AG04449 (cell line): ENCODE measurements around the gene UBA1.

Experiments
- CTCF ChIA-PET: fragments of 350-600 bp; formaldehyde crosslinking; extraction: SDS; loops from one replicate; lab custom pipeline; 2021; ENCODE audit warnings: antibody characterized with exemption; lab: Yijun Ruan, JAX
- POLR2A ChIA-PET: fragments of 400-600, 350-600 bp; formaldehyde crosslinking; extraction: SDS; loops from one replicate; lab custom pipeline; 2020; ENCODE audit warnings: antibody characterized with exemption, inconsistent platforms; lab: Yijun Ruan, JAX
- DNase-seq: peaks from one replicate; pipeline ENCODE4 v3.0.0-alpha.2; 2010; ENCODE audit warnings: low read depth, low spot score
- H3K4me3 ChIP-seq: 2 replicates; pipeline ENCODE4 v1.5.1; 2011; ENCODE audit warnings: low read depth, mild to moderate bottlenecking, control low read depth, low read length
- TF ChIP-seq, protein P1 (sequence below): IDR thresholded peaks from one replicate; pipeline ENCODE4 v1.5.1; 2011; ENCODE audit warnings: mild to moderate bottlenecking, moderate library complexity, low read length, control low read depth, inconsistent platforms; ENCODE audit not compliant: insufficient read depth; ENCODE audit errors: missing control alignments

UBA1 gene

GRCh38 chrX:47158781-47159180 is 34.8 kb upstream of the UBA1 start:
- TF ChIP-seq, protein P1, sequence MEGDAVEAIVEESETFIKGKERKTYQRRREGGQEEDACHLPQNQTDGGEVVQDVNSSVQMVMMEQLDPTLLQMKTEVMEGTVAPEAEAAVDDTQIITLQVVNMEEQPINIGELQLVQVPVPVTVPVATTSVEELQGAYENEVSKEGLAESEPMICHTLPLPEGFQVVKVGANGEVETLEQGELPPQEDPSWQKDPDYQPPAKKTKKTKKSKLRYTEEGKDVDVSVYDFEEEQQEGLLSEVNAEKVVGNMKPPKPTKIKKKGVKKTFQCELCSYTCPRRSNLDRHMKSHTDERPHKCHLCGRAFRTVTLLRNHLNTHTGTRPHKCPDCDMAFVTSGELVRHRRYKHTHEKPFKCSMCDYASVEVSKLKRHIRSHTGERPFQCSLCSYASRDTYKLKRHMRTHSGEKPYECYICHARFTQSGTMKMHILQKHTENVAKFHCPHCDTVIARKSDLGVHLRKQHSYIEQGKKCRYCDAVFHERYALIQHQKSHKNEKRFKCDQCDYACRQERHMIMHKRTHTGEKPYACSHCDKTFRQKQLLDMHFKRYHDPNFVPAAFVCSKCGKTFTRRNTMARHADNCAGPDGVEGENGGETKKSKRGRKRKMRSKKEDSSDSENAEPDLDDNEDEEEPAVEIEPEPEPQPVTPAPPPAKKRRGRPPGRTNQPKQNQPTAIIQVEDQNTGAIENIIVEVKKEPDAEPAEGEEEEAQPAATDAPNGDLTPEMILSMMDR: no peak
- DNase-seq: no peak
- CTCF ChIA-PET: interaction anchor here (2.7 kb wide), 1 partner anchor 14 kb away, joined by 7 read pairs; the partner anchor contains the start of genes NDUFB11 and RBM10
- no peak overlapping the region for H3K4me3 ChIP-seq
- POLR2A ChIA-PET: no interaction called here

DNA sequence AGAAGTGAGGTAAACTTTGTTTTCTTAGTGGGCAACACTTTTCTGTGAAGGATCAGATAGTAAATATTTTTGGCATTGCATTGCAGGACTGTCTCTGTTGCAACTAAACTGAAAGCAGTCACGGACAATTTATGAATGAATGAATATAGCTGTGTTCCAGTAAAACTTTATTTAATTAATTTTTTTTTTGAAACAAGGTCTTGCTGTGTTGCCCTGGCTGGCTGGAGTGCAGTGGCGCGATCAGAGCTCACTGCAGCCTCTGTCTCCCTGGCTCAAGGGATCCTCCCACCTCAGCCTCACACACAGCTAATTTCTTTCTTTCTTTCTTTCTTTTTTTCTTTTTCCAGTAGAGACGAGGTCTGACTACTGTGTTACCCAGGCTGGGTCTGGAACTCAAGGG is 32.8 kb upstream of the UBA1 start:
- TF ChIP-seq, protein P1: no peak
- no peak for DNase-seq
- POLR2A ChIA-PET: no interaction called here
- CTCF ChIA-PET: interaction anchor here (1.6 kb wide), 1 partner anchor 16 kb away, joined by 6 read pairs; the partner anchor contains the start of genes NDUFB11 and RBM10
- no peak overlapping the region for H3K4me3 ChIP-seq

DNA sequence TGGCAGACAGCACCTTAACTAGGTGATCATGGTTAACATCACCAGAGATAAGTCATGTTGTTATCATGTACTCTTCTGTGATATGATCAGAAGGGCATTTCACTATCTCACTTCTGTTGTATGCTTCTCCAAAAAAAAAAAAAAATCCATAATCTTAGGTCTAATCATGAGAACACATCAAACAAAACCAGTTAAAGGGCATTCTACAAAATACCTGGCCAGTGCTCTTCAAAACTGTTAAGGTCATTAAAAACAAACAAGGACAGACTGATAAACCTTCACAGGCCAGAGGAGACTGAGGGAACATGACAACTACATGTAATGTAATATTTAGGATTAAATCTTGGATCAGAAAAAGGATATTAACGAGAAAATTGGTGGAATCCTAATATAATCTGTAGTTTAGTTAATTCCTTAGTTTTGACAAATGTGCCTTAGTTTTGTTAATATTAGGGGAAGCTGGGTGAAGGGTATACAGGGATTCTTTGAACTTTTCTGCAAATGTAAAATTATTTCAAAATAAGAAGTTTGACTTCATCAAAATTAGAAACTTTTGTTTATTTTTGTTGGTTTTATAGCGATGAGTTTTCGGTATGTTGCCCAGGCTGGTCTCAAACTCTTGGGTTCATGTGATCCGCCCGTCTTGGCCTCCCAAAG is 30.6 kb upstream of the UBA1 start:
- TF ChIP-seq, protein P1: no peak
- no peak overlapping the region for H3K4me3 ChIP-seq
- ChIA-PET POLR2A (no interaction called here), CTCF (no interaction called here)
- DNase-seq: no peak

DNA sequence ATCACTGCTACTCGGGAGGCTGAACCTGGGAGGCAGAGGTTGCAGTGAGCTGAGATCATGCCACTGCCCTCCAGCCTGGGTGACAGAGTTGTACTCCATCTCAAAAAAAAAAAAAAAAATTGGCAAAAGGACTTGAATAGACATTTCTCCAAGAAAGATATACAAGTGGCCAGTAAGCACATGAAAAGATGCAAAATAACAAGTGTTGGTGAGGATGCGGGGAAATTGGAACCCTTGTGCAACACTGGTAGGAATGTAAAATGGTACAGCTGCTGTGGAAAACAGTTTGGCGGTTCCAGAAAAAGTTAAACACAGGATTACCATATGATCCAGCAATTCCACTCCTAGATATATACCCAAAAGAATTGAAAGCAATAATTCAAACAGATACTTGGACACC is 29.2 kb upstream of the UBA1 start:
- no peak for DNase-seq
- H3K4me3 ChIP-seq: no peak overlapping the region
- TF ChIP-seq, protein P1: no peak
- POLR2A ChIA-PET: no interaction called here
- CTCF ChIA-PET: no interaction called here

DNA sequence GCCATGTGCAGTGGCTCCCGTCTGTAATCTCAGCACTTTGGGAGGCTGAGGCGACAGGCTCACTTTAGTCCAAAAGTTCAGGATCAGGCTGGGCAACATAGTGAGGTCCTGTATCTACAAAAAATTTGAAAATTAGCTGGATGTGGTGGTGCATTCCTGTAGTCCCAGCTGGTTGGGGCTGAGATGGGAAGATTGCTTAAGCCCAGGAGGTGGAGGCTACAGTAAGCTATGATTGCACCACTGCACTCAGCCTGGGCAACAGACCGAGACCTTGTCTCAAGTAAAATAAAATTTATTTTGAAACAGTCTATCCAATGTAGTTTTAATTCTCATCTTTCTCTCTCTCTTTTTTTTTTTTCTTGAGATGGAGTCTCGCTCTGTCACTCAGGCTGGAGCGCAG is 27.5 kb upstream of the UBA1 start:
- no peak overlapping the region for H3K4me3 ChIP-seq
- CTCF ChIA-PET: interaction anchor here (0.9 kb wide), 1 partner anchor 217 kb away, joined by 3 read pairs; no protein-coding TSS in a partner anchor

DNA sequence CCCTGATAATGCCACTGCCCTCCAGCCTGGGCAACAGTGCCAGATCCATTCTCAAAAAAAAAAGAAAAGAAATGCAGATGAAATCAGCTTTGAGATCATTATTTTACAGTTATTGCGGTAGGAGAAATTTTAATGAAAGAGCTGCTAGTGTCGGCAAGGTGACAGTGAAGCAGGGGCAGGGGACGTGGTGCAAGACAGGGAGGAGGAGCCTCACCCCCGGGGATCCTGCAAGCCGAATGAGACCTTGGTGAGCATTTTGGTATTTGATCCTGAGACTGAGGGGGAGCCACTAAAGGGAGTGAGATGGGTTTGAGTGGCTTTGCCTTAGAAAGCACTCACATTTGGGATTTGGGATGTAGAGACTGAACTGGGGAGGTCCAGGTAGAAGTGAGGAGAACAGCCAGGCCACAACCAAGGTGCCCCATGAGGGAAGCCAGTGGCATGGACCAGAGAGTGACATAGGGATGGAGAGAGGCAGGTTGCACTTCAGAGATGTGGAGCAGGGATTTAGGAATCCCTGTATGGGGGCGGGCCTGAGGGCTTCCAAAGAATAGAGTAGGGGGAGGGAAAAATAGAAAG is 25.0 kb upstream of the UBA1 start:
- TF ChIP-seq, protein P1: no peak
- no peak overlapping the region for H3K4me3 ChIP-seq
- ChIA-PET CTCF (no interaction called here), POLR2A (no interaction called here)
- no peak for DNase-seq

More for the DNA sequence above, 27.5 kb upstream of the UBA1 start:
- DNase-seq: no peak
- POLR2A ChIA-PET: no interaction called here
- TF ChIP-seq, protein P1: no peak
